Effector memory CD4-positive, alpha-beta T cell (primary cell): Measurements from ENCODE around the gene PTPRZ1.

Experiments
- DNase-seq, 3 donors: peaks; one replicate each; pipeline ENCODE4 v3.0.0-alpha.2; 2020
- H3K27ac ChIP-seq: 2 replicates; pipeline ENCODE4 v1.7.0; 2013; ENCODE audit warnings: mild to moderate bottlenecking, low read length, moderate library complexity; ENCODE audit not compliant: insufficient read depth, poor library complexity, severe bottlenecking
- H3K27me3 ChIP-seq: replicated peaks from 2 replicates; pipeline ENCODE4 v1.7.0; 2013; ENCODE audit warnings: mild to moderate bottlenecking, low read length; ENCODE audit not compliant: insufficient read depth, control insufficient read depth, poor library complexity, severe bottlenecking
- H3K36me3 ChIP-seq: 2 replicates; pipeline ENCODE4 v1.7.0; 2013; ENCODE audit warnings: mild to moderate bottlenecking, low read length, moderate library complexity; ENCODE audit not compliant: control insufficient read depth, insufficient read depth
- H3K4me1 ChIP-seq: 2 replicates; pipeline ENCODE4 v1.7.0; 2013; ENCODE audit warnings: low read length, mild to moderate bottlenecking; ENCODE audit not compliant: control insufficient read depth, insufficient read depth, poor library complexity, severe bottlenecking
- H3K4me3 ChIP-seq: 2 replicates; pipeline ENCODE4 v1.7.0; 2013; ENCODE audit warnings: low read length, low read depth, mild to moderate bottlenecking; ENCODE audit not compliant: insufficient read depth, poor library complexity, severe bottlenecking
- H3K9me3 ChIP-seq: 2 replicates; pipeline ENCODE4 v1.7.0; 2013; ENCODE audit warnings: mild to moderate bottlenecking, low read length, moderate library complexity; ENCODE audit not compliant: control insufficient read depth

PTPRZ1 gene

DNA sequence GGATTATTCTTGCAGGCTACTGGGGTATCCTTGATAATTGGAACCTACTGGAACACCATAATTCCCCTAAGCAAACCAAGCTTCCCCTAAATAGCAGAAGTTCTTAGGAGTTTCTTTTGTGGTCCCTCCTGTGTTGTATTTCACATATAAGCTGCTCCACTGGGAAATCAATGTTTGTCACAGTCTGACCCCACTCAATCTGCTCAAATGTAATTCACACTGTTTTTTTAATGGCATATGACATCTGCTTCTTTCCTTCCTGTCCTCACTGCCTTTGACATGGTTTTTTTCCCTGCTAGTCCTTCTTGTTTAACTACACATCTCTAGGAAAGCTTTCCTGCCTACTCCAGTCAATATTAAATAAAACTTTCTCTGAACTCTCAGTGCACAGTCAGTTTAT is 1.8 kb upstream of the PTPRZ1 start:
- Histone ChIP-seq H3K9me3 (no peaks in the 10 kb centered on the region), H3K27ac (no peak overlapping the region), H3K27me3 (peaks cover 3% of the 10 kb centered on the region), H3K4me1 (no peaks in the 10 kb centered on the region), H3K36me3 (no peaks in the 10 kb centered on the region), H3K4me3 (no peak overlapping the region)
- no peak for DNase-seq

DNA sequence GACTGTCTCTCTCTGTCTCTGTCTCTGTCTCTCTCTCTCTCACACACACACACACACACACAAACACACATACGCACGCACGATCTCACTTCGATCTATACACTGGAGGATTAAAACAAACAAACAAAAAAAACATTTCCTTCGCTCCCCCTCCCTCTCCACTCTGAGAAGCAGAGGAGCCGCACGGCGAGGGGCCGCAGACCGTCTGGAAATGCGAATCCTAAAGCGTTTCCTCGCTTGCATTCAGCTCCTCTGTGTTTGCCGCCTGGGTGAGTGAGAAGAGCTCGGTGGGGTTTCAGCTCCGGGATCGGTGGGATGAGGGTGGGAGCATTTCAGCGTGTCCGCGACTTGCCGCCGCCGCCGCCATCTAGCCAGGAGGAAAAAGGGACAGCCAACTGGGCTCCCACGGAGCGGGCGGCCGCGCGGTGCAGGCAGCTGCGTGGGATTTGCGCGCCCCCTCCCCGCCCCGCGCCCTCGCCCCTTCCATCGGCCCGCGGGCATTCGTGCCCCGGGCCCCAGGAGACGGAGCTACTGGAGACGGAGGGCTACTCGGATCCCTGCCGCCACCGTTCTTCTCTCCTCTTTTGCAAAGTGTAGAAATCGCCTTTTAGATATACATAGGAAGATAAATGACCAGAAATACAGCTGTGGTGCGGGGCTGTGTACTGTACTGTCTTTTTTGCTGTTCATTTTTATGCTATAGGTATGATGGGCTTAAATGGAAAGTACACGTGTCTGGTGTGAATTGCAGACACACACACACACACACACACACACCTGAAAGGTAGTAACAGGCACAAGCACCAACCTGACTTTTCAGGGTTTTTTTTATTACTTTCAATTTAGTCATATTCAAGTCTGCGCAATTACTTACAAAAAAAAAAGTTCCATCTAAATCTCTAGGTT is 581 bp downstream of the PTPRZ1 start:
- H3K36me3 ChIP-seq, result no peaks in the 10 kb centered on the region
- DNase-seq, result no peak
- no peaks in the 10 kb centered on the region for H3K4me1 ChIP-seq
- H3K9me3 ChIP-seq, result no peaks in the 10 kb centered on the region
- H3K4me3 ChIP-seq, result no peak overlapping the region
- no peak overlapping the region for H3K27ac ChIP-seq
- H3K27me3 ChIP-seq, result peaks cover 3% of the 10 kb centered on the region

DNA sequence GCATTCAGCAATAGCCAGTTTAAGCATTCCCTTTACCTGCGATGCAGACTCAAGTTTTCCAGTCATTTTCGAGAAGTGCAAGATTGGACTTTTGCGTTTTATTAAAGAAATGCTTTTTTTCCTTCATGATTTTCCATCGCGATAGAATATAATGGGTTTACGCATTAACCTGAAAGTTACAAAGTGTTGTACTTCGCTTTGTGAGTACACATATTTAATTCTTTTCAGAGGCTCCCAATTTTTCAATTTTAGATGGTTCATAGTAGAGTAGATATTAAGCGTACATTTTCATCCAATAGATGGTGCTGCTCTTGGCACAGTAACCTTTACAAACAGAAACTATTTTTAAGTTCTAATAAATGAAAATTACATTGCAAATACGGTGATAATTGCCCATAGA is 1.3 kb downstream of the PTPRZ1 start:
- Histone ChIP-seq H3K27ac (no peak overlapping the region), H3K27me3 (peaks cover 3% of the 10 kb centered on the region), H3K4me3 (no peak overlapping the region), H3K36me3 (no peaks in the 10 kb centered on the region), H3K9me3 (no peaks in the 10 kb centered on the region), H3K4me1 (no peaks in the 10 kb centered on the region)
- DNase-seq, result no peak

DNA sequence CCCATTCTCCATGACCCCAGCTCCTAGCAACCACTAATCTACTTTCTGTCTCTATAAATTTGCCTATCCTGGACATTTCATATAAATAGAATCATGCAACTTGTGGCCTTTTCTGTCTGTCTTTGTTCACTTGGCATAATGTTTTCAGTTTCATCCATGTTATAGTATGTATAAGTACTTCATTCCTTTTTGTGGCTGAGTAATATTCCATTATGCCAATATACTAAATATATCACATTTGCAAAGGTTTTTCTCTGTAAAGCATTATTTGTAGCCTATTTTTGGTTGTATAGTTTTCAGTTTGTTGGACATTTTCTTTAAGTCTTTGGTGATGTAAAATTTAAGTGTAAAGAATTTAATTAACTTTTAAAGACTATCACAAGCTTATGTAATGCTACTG is 2.2 kb downstream of the PTPRZ1 start:
- DNase-seq, result no peak
- peaks cover 3% of the 10 kb centered on the region for H3K27me3 ChIP-seq

DNA sequence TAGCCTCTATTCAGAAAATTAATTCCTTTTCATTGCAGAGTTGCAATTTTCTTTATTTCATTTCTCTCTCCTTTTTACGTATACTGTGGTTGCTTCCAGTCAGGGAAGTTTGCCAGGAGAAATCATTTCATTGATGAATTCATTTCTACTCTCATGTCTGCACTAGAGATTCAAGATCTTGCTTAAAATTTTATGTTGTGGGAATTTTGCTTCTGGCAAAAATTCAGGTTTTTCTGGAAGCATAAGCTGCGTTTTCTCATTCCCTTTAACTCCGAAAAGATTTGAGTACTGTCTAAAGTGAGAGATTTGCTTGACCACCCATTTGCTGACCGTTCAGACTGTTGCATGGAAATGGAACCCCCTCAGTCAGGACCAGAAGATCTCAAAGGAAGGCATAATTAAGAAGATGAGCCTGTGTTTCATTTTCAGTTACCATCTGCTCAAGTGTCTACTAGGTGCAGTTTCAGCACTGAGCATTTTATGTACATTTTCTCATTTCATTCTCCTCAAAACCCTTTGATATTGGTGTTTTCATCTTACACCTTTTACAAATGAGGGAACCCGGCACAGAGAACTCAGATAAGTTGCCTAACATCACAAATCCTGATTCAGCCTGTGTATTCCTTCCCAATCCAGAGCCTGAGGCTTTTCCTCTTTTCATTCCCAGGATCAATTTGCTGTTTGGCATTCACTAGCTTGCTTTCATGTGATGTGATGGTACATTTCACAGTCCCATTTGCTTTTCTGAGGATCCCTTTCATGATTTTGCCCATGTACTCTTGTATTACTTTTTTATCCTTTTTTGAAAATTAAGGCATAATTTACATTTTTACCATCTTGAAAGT is 3.9 kb downstream of the PTPRZ1 start:
- Histone ChIP-seq H3K4me1 (no peaks in the 10 kb centered on the region), H3K27ac (no peak overlapping the region), H3K36me3 (no peaks in the 10 kb centered on the region), H3K27me3 (peaks cover 3% of the 10 kb centered on the region), H3K4me3 (no peak overlapping the region), H3K9me3 (no peaks in the 10 kb centered on the region)
- no peak for DNase-seq

More for the DNA sequence above, 2.2 kb downstream of the PTPRZ1 start:
- no peak overlapping the region for H3K4me3 ChIP-seq
- H3K4me1 ChIP-seq, result no peaks in the 10 kb centered on the region
- no peak overlapping the region for H3K27ac ChIP-seq
- no peaks in the 10 kb centered on the region for H3K9me3 ChIP-seq
- no peaks in the 10 kb centered on the region for H3K36me3 ChIP-seq

DNA sequence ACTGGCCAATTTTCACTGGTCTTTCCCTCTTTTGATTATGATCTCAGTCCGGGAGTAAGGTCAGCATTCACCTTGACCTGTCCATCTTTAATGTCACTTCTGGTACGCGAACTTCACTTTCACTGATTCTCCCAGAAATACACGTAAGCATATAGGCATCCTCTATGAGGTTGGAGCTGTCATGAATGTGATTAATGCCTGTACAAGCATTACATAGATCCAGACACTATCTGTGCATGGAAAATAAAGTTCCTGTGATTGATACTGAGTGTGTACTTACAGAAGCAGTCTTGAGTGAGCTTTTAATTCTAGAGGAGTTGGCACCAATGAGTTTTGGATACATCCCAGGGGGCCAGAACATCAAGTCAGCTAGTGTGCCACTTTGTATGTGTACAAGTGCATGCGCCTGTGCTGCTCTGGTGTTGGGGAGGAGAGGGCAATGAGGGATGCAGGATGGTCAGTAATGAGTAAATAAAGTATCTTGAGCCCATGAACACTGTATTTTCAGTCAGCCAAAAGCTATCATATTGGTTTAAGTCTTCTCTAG is 6.0 kb downstream of the PTPRZ1 start:
- Histone ChIP-seq H3K36me3 (no peaks in the 10 kb centered on the region), H3K27ac (no peak overlapping the region), H3K27me3 (no peaks in the 10 kb centered on the region), H3K9me3 (no peaks in the 10 kb centered on the region), H3K4me1 (no peaks in the 10 kb centered on the region), H3K4me3 (no peak overlapping the region)
- DNase-seq, result no peak

DNA sequence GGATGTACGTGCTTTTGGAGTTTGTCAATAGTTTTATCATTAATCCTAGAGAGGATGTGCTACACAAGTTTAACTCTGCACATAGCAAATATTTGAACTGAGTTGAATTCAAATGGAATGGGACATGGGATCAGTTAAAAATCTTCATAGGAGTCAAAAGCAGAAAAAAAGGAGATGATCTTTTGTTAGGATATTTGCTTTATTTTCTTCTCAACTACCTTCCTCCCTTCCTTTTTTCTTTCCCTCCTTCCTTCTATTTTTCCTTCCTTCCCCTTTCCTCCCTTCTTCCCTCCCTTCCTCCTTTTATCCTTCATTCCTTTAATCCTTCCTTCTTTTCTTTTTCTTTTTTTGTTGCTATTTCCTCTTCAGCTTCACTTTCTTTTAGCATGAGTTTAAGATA is 6.6 kb downstream of the PTPRZ1 start:
- Histone ChIP-seq H3K4me3 (no peak overlapping the region), H3K27me3 (no peaks in the 10 kb centered on the region), H3K9me3 (no peaks in the 10 kb centered on the region), H3K4me1 (no peaks in the 10 kb centered on the region), H3K27ac (no peak overlapping the region), H3K36me3 (no peaks in the 10 kb centered on the region)
- DNase-seq, result no peak

DNA sequence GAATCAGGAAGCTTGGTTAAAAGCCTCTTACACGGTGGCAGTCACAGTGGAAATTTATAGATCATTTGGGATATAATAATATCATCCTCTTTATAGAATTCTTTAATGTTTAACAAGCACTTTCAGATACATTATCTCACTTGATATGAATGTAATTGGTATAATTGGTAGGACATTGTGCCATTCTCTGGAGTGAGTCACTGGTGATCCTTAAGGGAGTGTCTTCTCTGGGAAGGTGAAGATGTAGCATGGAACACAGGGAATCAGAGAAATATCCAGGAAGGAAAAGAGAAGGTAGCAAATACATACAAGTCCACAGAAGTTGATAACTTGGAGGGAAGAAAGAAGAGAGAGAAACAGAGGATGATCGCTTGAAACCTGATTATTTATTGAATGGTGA is 9.8 kb downstream of the PTPRZ1 start:
- no peaks in the 10 kb centered on the region for H3K4me1 ChIP-seq

DNA sequence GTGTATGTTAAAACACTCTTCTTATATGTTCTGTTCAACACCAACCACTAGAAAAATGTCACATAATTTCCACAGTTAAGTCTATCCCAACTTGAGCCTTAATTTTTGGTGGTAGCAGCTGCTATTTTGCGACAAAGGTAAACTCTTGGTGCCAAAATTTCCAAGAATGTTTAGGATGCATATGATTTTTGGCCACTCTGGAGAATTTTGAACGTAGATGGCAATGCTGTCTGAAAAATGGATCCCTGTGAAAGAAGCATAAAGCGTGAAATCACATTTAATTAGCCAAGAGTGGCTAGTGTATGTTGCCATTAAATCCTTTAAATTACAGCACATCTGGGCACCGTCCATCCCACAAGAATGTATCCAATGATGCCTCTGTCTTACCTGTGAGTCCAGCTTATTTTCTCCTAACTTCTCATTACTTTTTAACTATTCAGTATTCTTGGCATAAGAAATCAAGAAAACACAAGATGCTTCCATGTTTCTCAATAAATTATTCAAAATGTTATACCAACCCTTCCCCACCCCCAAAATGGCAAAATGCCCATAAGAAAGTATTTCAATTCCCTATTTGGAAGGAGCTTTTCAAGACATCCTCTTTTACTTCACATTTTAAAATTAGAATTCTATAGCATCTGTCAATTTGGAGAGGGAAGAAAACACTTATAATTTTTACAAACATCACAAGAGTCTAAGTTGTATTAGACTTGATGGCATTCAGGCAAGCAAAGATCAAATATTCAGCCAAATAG is 12.4 kb downstream of the PTPRZ1 start:
- Histone ChIP-seq H3K4me1 (no peaks in the 10 kb centered on the region), H3K27me3 (no peaks in the 10 kb centered on the region), H3K36me3 (no peaks in the 10 kb centered on the region), H3K27ac (no peak overlapping the region), H3K4me3 (no peak overlapping the region), H3K9me3 (no peaks in the 10 kb centered on the region)
- no peak for DNase-seq

More for the DNA sequence above, 9.8 kb downstream of the PTPRZ1 start:
- H3K9me3 ChIP-seq, result no peaks in the 10 kb centered on the region
- no peaks in the 10 kb centered on the region for H3K27me3 ChIP-seq
- no peaks in the 10 kb centered on the region for H3K36me3 ChIP-seq
- H3K4me3 ChIP-seq, result no peak overlapping the region
- no peak for DNase-seq
- H3K27ac ChIP-seq, result no peak overlapping the region
